ENCODE measurements around the gene CCL4. TPM values are rescaled to one million over a fixed set of nuclear protein-coding genes. Genes with fewer than 3 reads are reported as not detected.

CCL4 gene
- total RNA-seq, 3 donors from 2014 or later (not counting 1 experiment from before 2014, with no cell fraction given), result 360 to 532 (median 476) TPM

- Histone ChIP-seq H3K4me1 (ENCODE audit: control insufficient read depth, insufficient read depth, low read length) (peaks cover 21% of the 10 kb centered on the region), H3K4me3 (ENCODE audit: low read length) (no peak overlapping the region), H3K36me3 (ENCODE audit: control insufficient read depth, insufficient read depth, low read length) (peaks cover 3% of the 10 kb centered on the region), H3K27ac (ENCODE audit: low read length) (no peak overlapping the region), H3K27me3 (ENCODE audit: control insufficient read depth, insufficient read depth, low read length) (no peaks in the 10 kb centered on the region), H3K9me3 (ENCODE audit: control insufficient read depth, insufficient read depth, low read length) (no peaks in the 10 kb centered on the region)
- no peak for TF ChIP-seq CTCF (IDR thresholded peaks at IDR 0.05)
- ATAC-seq (no peak), DNase-seq (no peak)
- H3K36me3 Mint-ChIP-seq, result peaks cover 26% of the 10 kb centered on the region
- whole genome bisulfite sequencing (ENCODE audit: insufficient coverage), result 64% methylated on average over 2 of the region's 2 CpGs
- peaks cover 0 to 2% of the 10 kb centered on the region in 2 donors for H3K27me3 Mint-ChIP-seq (ENCODE audit: low read depth in 2 of 2)
- no peak overlapping the region for H3K4me3 Mint-ChIP-seq
- no peaks in the 10 kb centered on the region for H3K9me3 Mint-ChIP-seq
- H3K4me1 Mint-ChIP-seq, result peaks cover 44 to 77% of the 10 kb centered on the region in 2 donors
- intact Hi-C loops (cut with micrococcal nuclease), result no loop called here
- peak overlapping the region; percentile 46 to 49 for H3K27ac Mint-ChIP-seq
Observed at GRCh38 chr17:36131421-36131820, 27.8 kb downstream of the CCL4 start.

GRCh38 chr17:36131931-36132330, 28.3 kb downstream of the CCL4 start:
- 91% methylated on average over 3 of the region's 3 CpGs for WGBS (ENCODE audit: insufficient coverage)
- H3K4me1 ChIP-seq (ENCODE audit: control insufficient read depth, insufficient read depth, low read length), result peaks cover 15% of the 10 kb centered on the region
- peaks cover 0 to 2% of the 10 kb centered on the region in 2 donors for H3K27me3 Mint-ChIP-seq (ENCODE audit: low read depth in 2 of 2)
- intact Hi-C loops (cut with micrococcal nuclease), result no loop called here
- H3K4me3 Mint-ChIP-seq, result no peak overlapping the region
- H3K27ac ChIP-seq (ENCODE audit: low read length), result no peak overlapping the region
- H3K4me1 Mint-ChIP-seq, result peaks cover 41 to 75% of the 10 kb centered on the region in 2 donors
- no peaks in the 10 kb centered on the region for H3K27me3 ChIP-seq (ENCODE audit: control insufficient read depth, insufficient read depth, low read length)
- ATAC-seq, result no peak
- no peaks in the 10 kb centered on the region for H3K9me3 ChIP-seq (ENCODE audit: control insufficient read depth, insufficient read depth, low read length)
- no peaks in the 10 kb centered on the region for H3K9me3 Mint-ChIP-seq
- no peak for TF ChIP-seq CTCF (IDR thresholded peaks at IDR 0.05)
- H3K36me3 ChIP-seq (ENCODE audit: control insufficient read depth, insufficient read depth, low read length), result peaks cover 3% of the 10 kb centered on the region
- no peak overlapping the region for H3K4me3 ChIP-seq (ENCODE audit: low read length)
- DNase-seq, result no peak
- H3K36me3 Mint-ChIP-seq, result peaks cover 31% of the 10 kb centered on the region
- H3K27ac Mint-ChIP-seq, result peak overlapping the region; percentile 46 to 49

GRCh38 chr17:36132421-36132831, 28.8 kb downstream of the CCL4 start:
- no peak for TF ChIP-seq CTCF (IDR thresholded peaks at IDR 0.05)
- H3K27me3 ChIP-seq (ENCODE audit: control insufficient read depth, insufficient read depth, low read length), result no peaks in the 10 kb centered on the region
- no peak overlapping the region for H3K4me3 ChIP-seq (ENCODE audit: low read length)
- Mint-ChIP-seq H3K4me1 (peaks cover 41 to 75% of the 10 kb centered on the region in 2 donors), H3K27me3 (ENCODE audit: low read depth in 2 of 2) (peaks cover 0 to 2% of the 10 kb centered on the region in 2 donors), H3K4me3 (no peak overlapping the region), H3K27ac (peak overlapping the region; percentile 35 to 49), H3K36me3 (peaks cover 34% of the 10 kb centered on the region), H3K9me3 (no peaks in the 10 kb centered on the region)
- WGBS (ENCODE audit: insufficient coverage), result 53% methylated on average over 2 of the region's 2 CpGs
- DNase-seq (no peak), ATAC-seq (no peak)
- H3K27ac ChIP-seq (ENCODE audit: low read length), result no peak overlapping the region
- H3K4me1 ChIP-seq (ENCODE audit: control insufficient read depth, insufficient read depth, low read length), result peaks cover 11% of the 10 kb centered on the region
- intact Hi-C loops (cut with micrococcal nuclease), result no loop called here
- peaks cover 3% of the 10 kb centered on the region for H3K36me3 ChIP-seq (ENCODE audit: control insufficient read depth, insufficient read depth, low read length)
- no peaks in the 10 kb centered on the region for H3K9me3 ChIP-seq (ENCODE audit: control insufficient read depth, insufficient read depth, low read length)

GRCh38 chr17:36133602-36134236, 30.1 kb downstream of the CCL4 start:
- no peaks in the 10 kb centered on the region for H3K9me3 ChIP-seq (ENCODE audit: control insufficient read depth, insufficient read depth, low read length)
- H3K27me3 ChIP-seq (ENCODE audit: control insufficient read depth, insufficient read depth, low read length), result no peaks in the 10 kb centered on the region
- no peaks in the 10 kb centered on the region for H3K4me1 ChIP-seq (ENCODE audit: control insufficient read depth, insufficient read depth, low read length)
- peak overlapping the region in 1 of 2 donors; percentile 35 for H3K27ac Mint-ChIP-seq
- H3K36me3 Mint-ChIP-seq, result peaks cover 34% of the 10 kb centered on the region
- 91% methylated on average over 4 of the region's 4 CpGs for WGBS (ENCODE audit: insufficient coverage)
- H3K27me3 Mint-ChIP-seq (ENCODE audit: low read depth in 2 of 2), result peaks cover 0 to 2% of the 10 kb centered on the region in 2 donors
- no peak for TF ChIP-seq CTCF (IDR thresholded peaks at IDR 0.05)
- intact Hi-C loops (cut with micrococcal nuclease), result no loop called here
- DNase-seq (no peak), ATAC-seq (no peak)
- H3K4me3 ChIP-seq (ENCODE audit: low read length), result no peak overlapping the region
- H3K9me3 Mint-ChIP-seq, result no peaks in the 10 kb centered on the region
- H3K4me1 Mint-ChIP-seq, result peaks cover 39 to 74% of the 10 kb centered on the region in 2 donors
- H3K27ac ChIP-seq (ENCODE audit: low read length), result no peak overlapping the region
- peaks cover 3% of the 10 kb centered on the region for H3K36me3 ChIP-seq (ENCODE audit: control insufficient read depth, insufficient read depth, low read length)
- H3K4me3 Mint-ChIP-seq, result no peak overlapping the region
